ENCODE results near the gene ERICH6B.

DNA sequence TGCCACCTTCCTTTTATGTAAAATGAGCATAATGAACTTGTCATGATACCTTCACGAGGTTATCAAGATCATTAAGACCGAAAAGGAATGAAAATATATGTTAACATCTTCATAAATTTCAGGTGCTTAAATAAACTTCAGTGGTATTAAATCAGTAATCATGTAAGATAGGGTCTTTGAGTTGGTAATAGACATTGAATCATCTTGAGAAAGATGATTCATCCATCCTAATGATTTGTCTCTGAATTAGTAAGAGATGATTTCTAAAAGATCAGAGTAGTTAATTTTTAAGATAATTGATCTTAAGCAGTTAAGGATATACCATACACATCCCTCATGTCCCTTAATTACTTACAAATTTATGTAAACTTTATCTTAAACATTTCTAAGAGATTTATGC, 98.8 kb downstream of the ERICH6B start:
- TF ChIP-seq TCF12 (IDR thresholded peaks at IDR 0.05; ENCODE audit: low read depth, low read length): no peak
- TF ChIP-seq, protein P1, sequence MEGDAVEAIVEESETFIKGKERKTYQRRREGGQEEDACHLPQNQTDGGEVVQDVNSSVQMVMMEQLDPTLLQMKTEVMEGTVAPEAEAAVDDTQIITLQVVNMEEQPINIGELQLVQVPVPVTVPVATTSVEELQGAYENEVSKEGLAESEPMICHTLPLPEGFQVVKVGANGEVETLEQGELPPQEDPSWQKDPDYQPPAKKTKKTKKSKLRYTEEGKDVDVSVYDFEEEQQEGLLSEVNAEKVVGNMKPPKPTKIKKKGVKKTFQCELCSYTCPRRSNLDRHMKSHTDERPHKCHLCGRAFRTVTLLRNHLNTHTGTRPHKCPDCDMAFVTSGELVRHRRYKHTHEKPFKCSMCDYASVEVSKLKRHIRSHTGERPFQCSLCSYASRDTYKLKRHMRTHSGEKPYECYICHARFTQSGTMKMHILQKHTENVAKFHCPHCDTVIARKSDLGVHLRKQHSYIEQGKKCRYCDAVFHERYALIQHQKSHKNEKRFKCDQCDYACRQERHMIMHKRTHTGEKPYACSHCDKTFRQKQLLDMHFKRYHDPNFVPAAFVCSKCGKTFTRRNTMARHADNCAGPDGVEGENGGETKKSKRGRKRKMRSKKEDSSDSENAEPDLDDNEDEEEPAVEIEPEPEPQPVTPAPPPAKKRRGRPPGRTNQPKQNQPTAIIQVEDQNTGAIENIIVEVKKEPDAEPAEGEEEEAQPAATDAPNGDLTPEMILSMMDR (IDR thresholded peaks at IDR 0.05; ENCODE audit: control extremely low read depth in 1 of 3, insufficient read depth in 1 of 3, low read depth in 1 of 3, low read length in 3 of 3): no peak
- TF ChIP-seq POLR2AphosphoS5 (IDR thresholded peaks at IDR 0.05; ENCODE audit: low read depth, low read length): no peak
- no peak for TF ChIP-seq RNF2 (IDR thresholded peaks at IDR 0.05; ENCODE audit: borderline replicate concordance, low read depth, low read length, missing control alignments, poor library complexity, severe bottlenecking)
- no peak for TF ChIP-seq EGR1 (IDR thresholded peaks at IDR 0.05; ENCODE audit: borderline replicate concordance, low read depth, low read length)
- TF ChIP-seq, protein P2, sequence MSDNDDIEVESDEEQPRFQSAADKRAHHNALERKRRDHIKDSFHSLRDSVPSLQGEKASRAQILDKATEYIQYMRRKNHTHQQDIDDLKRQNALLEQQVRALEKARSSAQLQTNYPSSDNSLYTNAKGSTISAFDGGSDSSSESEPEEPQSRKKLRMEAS (IDR thresholded peaks at IDR 0.05): no peak
- no peak for TF ChIP-seq POLR2A (IDR thresholded peaks at IDR 0.05; ENCODE audit: control extremely low read depth in 1 of 2, low read depth in 2 of 2, low read length in 2 of 2)
- TF ChIP-seq EZH2 (IDR thresholded peaks at IDR 0.05; ENCODE audit: low read depth, low read length, severe bottlenecking): no peak
- TF ChIP-seq, protein P3, sequence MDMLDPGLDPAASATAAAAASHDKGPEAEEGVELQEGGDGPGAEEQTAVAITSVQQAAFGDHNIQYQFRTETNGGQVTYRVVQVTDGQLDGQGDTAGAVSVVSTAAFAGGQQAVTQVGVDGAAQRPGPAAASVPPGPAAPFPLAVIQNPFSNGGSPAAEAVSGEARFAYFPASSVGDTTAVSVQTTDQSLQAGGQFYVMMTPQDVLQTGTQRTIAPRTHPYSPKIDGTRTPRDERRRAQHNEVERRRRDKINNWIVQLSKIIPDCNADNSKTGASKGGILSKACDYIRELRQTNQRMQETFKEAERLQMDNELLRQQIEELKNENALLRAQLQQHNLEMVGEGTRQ (IDR thresholded peaks at IDR 0.05; ENCODE audit: low read length): no peak
- TF ChIP-seq TAF1 (IDR thresholded peaks at IDR 0.05; ENCODE audit: low read depth, low read length): no peak
